ENCODE data around the gene FOXA2.
"Not testable (repeated sequence)": the region's sequence is repeated elsewhere in the genome, so short reads cannot be mapped to it uniquely, and the experiment has no call there.

Gene FOXA2

DNA sequence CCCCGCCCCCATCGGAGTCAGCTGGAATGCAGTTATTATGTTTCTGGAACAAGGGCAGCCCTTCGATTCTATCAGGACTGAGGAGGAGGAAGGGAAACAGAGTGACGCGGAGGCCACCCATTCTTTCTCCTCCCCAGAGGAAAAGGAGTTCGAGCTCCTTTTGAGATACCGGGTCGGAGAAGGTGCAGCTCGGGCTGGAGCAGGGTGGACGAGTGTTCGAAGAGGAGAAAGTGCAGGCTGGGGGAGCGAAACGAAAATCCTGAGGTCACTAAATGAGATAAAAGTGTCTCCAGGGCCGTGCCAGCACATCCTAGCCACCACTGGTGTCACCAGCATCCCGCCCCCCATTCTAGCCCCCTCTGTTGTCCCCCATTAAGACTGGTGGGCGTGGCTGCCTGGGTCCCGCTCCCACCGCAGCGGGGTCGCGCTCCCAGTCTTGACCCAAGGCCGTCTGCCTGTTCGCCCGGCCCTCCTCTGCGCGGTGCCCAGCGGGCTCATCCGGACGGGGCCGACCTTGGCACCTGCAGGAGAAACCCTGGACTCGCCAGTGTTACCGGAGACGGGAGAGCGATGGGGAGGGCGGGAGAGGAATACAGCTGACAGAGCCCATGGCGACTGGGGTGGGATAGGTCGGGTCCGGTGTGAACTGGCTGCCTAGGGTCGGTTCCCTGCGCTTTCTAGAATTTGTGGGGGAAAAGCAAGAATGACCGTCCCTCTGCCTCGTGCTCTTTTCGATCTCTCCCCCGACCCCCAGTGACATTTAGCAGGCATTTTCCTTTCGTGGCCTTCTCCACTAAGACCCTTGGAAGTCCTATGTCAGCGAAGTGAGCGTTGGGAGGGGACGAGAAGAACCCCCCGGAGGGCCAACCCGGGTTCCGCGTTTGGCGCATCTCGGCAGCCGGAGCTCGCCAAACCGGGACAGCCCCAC lies 16.2 kb downstream of the FOXA2 start:
- DNase-seq (ENCODE audit: low read depth in 2 of 2): no peak

DNA sequence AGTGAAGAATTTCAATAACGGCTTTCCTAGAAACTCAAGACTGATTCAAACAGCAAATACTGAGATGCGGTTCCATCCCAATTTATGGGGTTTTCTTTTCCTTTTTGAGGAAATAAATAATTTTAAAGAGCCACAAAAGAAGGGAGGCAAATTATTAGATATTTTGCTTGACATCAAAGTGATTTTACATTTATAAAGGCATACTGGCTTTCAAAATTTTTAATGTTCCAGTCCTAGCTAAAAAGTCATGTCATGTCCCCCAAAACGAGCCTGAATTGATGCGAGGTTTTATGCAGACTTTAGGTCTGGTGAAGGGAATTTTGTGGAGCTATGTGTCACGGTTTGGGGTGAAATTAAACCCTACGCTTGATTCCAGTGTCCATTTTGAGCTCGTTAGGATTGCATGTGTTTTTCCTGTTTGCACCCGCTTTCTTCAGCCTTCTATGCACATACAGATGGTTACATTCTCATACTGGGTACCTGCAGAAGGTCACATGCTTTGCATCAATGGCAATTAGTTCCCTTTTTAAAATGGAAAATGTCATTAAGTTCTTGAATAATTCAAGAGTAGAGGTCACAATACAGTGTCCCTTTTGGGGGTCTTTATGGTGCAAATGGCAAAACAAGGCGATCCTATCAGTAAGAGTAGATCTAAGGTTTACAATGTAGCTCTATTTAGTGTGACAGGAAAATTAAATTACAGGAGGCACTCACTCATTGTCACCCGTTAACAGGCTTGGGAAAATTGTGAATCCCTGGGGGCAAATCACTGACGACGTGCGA lies 17.3 kb downstream of the FOXA2 start:
- DNase-seq (ENCODE audit: low read depth in 2 of 2): no peak

DNA sequence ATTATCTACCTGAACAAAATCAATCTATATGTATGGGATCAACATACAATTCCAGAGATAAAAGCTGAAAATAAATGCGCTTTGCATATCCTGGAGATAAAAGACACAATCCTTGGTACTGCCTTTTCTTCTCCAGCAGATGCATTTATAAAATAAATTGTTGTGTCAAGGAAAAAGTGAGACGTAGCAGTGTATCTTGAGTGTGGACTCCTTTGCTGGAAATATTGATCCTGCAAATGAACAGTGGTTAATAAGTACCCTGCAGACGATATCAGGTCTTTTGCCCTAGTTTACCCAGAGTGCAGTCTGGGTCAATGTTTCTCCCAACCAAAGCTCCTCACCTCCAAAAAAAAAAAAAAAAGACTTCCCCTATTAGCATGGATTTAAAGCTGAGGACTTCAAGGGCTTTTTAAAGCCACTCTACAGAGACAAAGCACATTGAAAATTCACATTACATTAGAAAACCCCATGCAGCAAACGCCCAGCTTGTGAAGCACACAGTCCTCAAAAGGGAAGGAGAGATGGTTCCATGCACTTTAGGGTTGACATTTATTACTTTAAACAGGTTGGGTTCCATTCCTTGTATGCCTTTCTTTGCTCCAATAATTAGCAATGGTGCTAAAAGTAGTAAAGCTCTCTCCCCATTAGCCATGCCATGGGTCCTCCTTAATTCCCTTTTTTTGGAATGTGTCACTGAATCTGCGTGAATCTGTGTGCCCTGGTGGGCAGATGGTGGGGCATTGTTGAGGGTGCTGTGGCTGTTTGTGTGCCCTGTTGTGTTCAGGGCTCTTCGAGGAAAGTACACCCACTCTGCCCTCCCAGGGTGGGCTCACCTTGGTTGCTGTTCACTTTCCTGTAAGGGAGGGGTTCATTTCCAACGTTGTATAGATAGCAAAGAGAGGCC lies 21.1 kb downstream of the FOXA2 start:
- DNase-seq (ENCODE audit: low read depth in 2 of 2): no peak

DNA sequence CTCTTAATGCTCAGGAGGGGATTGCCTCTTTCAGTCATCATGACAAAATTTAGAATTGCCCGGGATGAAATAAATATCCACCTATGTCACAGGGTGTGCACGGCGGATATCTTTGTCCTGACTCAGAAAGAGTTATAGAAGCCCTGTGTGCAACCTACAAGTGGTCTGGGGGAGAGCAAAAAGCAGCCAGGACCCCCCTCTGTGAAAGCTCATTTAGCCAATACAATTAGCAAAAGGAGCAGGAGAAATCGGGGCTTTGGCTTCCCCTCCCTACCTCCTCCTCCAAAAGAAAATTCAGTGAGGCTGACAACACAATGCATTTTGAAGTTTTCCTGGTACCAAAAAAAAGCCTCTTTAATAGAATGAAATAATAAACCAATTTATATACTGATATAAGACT lies 21.8 kb downstream of the FOXA2 start:
- no peak for DNase-seq (ENCODE audit: low read depth in 2 of 2)

DNA sequence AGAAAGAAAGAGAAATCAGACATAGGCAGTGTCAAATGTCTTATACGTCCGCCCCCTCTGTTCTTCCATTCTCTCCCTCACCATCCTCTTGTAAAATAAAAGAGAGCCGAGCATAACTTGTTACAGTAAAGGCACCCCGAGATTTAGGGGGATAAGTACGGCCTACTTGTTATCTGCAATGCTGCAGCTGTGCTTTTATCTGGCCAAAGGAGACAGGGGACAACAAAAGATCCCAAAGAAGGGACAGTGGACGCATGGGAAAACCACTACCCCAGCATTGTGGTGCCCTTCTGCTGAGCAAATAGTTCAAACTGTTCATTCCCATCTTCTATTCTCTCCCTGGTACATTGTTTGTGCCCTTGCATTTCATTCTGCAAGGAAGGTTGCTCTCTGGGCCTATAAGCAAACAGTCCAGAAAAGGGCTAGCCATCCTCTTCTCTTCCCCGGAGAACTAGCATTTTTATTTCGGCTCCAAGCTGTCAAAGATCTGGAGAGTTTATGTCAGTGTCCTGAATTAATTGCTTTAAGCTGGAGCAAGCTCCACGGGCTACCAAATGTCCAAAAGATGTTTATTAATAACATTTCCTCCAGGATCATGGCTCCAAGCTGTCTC lies 22.3 kb downstream of the FOXA2 start:
- DNase-seq (ENCODE audit: low read depth in 2 of 2): no peak

DNA sequence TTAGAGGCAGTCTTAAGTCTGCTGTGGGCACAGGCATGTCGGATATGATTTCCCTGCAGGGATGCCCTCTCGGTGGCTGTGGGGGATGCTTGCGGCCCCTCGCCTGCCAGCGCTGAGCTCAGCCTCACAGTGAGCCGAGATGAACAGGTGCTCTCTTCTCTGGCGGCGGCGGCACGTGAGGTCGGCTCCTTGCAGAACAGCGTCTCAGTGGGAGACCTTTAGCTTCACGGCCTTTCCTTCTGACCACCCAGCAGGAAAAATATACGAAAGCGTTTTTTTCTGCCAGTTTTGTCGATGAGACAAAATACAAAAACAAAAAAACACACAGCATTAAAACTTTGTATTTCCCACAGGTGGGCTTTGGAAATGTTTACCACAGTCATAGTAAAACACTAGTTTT lies 23.6 kb downstream of the FOXA2 start:
- DNase-seq (ENCODE audit: low read depth in 2 of 2): no peak

DNA sequence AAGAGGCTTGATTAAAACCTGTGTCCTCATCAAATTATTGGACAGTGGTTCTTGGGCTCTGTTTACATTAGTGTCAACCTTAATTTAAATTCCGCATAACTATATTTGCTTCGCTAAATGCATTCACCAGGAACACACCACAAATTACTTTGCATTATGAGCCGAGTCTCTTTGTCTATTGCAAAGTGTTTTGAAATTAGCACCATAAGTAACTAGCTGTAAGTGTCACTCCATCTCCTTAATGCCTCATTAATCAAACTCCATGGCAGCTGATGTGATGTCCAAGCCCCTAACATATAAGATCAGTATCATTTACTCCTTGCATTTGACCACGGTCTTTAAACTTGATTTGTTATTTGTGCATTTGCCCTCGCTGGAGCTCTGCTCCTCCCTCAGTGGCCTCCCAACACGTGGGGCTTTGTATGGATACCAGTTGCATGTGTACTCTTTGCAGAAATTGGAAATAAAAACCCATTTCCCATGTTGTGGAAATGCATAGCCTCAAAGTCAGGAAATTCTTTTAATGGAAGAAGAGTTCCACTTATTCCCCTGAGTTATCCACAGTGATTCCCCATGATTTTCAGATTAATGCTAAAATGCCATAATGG lies 24.6 kb downstream of the FOXA2 start:
- DNase-seq (ENCODE audit: low read depth in 2 of 2): no peak

DNA sequence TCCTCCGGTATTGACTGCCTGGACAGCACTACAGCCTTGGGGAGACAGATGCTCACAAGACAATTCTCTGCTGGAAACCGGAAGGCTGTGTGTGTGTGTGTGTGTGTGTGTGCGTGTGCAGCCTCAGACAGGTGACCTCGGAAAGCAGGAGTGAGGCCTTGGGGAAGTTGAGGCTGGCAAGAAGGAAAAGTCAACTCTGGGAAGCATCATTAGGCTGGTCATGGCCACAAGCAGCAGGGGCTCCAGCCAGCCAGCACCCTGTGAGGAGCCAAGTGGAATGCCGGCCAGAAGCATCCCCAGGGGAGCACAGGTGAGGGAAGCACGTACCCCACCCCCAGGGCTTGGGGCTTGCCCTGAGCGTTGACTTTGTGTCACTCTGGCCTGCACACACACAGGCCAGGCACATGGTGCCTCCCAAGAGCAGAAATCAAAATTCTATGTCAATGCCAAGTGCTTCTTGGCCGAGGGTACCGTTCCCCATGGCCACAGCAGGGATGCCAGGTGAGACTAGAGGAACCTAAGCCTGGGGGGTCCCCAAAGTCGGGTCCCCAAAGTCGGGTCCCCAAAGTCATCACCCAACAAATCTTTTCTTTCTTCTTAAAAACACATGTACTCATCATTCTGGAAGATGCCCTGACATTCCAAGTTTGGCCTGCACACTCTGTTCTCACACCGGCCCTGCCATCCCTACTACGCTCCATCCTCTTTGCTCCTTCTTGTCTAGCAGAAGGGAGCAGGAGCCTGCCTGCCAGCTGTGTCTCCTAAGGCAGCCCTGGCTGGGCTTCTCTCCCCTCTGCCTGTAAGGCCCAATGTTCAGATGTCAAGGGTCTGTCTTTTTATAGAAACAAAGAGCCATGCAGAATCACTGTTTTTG lies 26.7 kb downstream of the FOXA2 start:
- no peak for DNase-seq (ENCODE audit: low read depth in 2 of 2)

DNA sequence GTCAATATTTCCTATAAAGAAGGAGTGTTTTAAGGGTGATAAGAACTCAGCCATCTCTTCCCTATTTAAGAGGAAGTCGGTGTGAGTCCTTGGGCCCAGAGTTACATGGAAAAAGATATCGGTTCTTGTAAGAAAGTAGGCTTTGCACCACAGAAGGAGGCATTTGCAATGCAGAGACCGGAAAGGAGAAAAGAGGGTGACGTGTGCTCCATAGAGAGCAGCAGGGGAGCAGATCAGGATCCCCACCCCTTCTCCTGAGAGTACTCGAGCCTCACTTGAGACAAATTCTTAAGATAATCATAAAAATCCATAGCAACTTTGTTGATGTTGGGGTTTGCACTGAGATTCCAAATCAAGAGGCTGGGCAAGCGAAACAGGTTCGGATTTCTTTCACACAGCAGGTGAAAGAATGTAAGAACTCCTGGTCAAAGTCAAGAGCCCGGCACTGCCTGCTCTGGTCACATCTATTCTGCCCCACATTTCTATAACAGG lies 27.8 kb downstream of the FOXA2 start:
- DNase-seq (ENCODE audit: low read depth in 2 of 2): no peak

DNA sequence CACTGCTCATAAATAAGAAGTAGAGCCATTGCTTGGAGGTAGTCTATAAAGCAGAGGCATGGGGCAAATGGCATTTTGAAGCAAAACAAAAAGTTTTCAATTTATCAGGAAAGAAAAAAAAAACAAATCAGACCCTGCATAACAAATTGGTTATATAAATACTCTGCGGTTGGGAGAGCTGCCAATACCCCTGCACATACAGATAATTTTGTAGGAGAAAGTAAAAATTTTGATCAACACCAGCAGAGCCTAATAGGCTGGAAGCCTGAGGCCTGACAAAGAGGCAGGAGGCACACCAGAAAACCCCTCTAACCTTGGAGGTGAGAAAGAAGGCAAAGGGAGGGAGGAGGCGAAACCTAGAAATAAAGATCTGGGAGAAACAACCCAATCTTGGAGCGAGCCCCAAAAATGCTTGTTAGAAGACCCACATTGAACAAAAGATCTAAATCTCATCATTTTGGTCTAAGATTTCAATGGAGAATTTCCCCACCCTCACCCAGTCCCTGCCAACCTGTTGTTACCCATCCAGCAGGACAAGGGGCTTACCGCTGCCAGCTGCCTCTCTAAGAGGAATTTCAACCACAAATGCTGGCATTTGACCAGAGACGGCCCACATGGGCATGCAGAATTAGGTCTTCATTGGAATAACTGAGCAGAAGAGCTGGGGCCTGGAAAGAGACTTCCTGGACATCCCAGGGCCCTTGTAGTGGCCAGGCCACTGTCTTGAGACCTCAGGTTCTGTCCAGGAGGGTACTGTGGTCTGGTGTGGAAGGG lies 28.4 kb downstream of the FOXA2 start:
- no peak for DNase-seq (ENCODE audit: low read depth in 2 of 2)

DNA sequence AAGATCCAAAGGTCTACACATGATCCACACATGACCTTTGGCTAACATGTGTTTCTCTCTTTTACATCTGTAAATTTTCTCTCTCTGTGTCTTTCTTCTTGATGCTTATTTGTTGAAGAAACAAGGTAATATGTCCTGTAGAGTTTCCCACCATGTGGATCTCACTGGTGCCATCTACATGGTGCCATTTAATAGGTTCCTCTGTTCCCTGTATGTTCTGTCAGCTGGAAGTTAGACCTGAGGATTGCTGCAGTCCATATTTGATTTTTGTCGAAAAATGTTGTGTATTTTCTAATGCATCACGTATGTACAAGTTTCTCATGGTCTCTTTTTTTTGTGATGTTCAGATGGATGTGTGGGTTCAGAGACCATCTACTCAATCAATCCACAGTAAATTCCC lies 30.0 kb downstream of the FOXA2 start:
- no peak for DNase-seq (ENCODE audit: low read depth in 2 of 2)

DNA sequence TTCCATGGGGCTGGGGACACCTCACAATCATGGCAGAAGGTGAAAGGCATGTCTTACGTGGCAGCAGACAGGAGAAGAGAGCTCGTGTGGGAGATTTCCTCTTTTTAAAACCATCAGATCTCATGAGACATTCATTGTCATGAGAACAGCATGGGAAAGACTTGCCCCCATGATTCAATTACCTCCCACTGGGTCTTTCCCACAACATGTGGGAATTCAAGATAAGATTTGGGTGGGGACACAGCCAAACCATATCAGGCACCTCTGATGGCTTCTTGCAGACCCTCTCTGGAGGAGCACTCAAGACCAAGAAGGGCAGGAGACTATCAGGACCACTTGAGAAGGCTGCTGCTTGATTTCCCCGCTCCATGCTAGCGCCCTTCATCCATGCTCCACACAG lies 33.9 kb downstream of the FOXA2 start:
- DNase-seq (ENCODE audit: low read depth in 2 of 2): not testable (repeated sequence)

DNA sequence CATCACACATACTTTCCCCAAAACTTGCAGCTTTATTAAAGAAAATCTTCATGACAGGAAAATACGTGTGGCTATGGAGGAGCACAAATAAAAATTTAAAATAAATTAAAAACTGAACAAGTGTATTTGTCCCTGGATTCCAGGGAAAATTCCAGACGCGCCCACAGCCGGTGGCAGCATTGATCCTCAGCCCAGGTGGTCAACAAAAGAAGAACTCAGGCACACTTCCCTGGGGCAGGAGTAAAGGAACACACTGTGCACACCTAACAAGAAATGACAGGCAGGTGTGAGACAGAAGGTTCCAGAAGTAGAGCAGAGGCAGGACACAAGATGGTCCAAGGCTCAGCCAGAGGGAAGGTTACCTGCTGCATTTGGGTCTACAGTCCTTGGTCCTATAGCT lies 36.3 kb downstream of the FOXA2 start:
- no peak for DNase-seq (ENCODE audit: low read depth in 2 of 2)

DNA sequence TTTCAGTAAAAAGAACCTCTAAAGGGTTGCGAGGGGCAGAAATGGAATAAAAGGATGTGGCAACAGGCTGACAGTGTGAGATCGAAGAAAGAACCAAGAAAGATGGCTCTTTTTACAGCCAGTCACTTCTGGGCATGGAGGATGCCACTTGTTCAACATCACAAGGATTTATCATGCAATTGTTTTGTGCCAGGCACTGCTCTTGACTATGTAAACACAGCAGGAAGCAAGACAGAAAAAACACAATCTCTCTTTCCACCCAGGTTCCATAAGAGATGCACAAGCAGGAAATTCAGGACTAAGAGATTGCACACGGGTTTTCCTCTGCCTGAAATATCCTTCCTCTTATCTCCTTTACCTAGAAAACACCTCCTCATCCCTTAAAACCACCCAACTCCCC lies 38.0 kb downstream of the FOXA2 start:
- DNase-seq (ENCODE audit: low read depth in 2 of 2): no peak

DNA sequence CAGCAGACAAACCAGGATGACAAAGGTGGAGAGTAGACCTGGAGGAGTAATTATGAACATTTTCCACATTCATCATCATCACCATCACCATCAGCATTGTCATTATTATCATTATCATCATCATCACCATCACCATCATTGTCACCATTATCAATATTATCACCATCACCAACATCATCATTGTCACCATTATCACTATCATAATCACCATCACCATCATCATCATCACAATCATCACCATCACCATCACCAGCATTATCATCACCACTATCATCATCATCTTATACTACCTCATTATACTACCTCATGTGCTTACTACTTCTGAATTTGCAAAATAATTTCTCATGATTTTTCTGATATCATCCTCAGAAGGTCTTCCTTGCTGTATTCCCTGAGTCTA lies 39.3 kb downstream of the FOXA2 start:
- DNase-seq (ENCODE audit: low read depth in 2 of 2): no peak

DNA sequence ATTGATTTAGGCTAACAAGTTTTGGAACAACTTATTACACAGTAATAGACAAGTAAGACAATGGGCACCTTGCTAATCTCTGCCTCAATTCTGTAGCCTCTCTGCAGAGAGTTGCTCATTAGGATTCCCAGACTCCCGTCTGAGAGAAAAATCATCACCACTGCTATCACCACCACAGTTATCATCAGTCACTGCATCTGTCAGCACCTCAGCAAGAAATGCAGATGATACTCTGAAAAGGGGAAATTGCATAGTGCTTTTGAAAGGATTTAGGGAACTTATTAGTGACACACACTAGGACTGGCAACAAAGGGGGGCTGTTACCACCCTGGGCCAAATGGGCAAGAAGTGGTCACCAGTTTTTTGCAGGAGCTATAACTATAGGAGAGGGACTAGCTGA lies 39.9 kb downstream of the FOXA2 start:
- DNase-seq (ENCODE audit: low read depth in 2 of 2): no peak

DNA sequence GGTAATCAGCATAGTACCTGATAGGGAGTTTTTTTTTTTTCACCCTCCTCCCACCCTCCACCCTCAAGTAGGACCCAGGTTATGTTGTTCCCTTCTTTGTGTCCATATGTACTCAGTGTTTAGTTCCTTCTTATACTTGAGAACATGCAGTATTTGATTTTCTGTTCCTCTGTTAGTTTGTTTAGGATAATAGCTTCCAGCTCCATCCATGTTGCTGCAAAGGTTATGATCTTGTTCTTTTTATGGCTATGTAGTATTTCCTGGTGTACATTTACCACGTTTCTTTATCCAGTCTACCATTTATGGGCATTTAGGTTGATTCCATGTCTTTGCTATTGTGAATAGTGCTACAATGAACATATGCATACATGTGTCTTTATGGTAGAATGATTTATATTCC lies 41.9 kb downstream of the FOXA2 start:
- no peak for DNase-seq (ENCODE audit: low read depth in 2 of 2)

DNA sequence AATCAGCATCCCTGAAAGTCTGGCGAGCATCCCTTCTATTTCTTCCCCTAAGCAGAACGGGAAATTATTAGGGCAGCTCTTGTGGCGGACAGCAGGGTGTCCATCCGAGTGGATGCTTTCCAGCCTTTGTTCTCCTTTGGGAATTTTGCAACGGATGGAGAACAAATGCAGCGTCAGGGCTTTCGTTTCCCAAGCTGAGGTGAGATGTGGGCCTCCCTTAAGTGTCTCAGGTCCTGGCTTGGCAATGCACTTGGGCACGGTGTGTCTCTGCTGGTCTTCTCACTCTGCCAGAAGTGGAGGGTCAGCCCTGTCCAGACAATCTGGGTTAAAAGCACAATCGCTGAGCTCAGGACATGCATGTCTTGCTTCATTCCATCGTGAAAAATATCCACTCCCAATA lies 43.5 kb downstream of the FOXA2 start:
- DNase-seq (ENCODE audit: low read depth in 2 of 2): no peak

Measured in stimulated activated CD8-positive, alpha-beta memory T cell treated with anti-CD3 and anti-CD28 coated beads, Interleukin-15, amount 100 ng/mL, for 4 hours (primary cell).